Posterior vena cava (tissue), 2 donors: Measurements from ENCODE around the gene MORF4L1. TPM values are rescaled to one million over a fixed set of nuclear protein-coding genes. Genes with fewer than 3 reads are reported as not detected.
"Not testable (repeated sequence)": the region's sequence is repeated elsewhere in the genome, so short reads cannot be mapped to it uniquely, and the experiment has no call there.

Source experiments
- DNase-seq: peaks from one replicate; pipeline ENCODE4 v3.0.0-alpha.2; 2020; ENCODE audit warnings: low spot score
- intact Hi-C, 2 donors: fragments of 100-400 bp; cut with DNase I; formaldehyde crosslinking; loops; one replicate each; pipeline versions ENCODE4 v1.14.1 to v1.14.2; 2022 to 2023
- total RNA-seq, 2 donors: library from RNA; stranded (reverse); fragmentation: NEBNext Ultra II Directional; extraction: Animal tissue kit (Norgen Biotek cat#: 25700); gene quantifications; one replicate each; pipeline ENCODE4 v1.2.1, GENCODE V29; 2021
- donor health status: DM: yes; HTN: yes; CAD: no.
- donor health status: DM: yes; HTN: yes; CAD: no.

MORF4L1 gene
- total RNA-seq, 2 donors from 2014 or later = 311 to 339 TPM

DNA sequence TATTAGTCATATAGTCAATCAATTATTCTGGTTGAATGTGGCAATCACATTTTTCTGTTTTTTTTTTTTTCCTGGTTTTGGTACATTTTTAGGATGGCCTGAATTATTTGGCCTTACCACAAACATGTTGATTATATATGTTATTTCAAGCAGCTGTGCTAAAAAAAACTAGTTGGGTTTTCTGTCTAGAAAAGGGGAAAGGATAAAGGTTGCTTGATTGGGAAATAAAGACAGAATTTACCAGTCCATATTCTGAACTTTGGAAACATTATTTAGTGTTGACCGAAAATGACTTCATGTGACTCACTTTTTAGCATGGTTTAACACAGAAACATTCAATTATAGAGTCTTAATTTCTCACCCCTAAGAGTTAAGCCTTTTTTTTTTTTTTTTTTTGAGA, 8.1 kb downstream of the MORF4L1 start:
- intact Hi-C loops = no loop called here
- no peak for DNase-seq

DNA sequence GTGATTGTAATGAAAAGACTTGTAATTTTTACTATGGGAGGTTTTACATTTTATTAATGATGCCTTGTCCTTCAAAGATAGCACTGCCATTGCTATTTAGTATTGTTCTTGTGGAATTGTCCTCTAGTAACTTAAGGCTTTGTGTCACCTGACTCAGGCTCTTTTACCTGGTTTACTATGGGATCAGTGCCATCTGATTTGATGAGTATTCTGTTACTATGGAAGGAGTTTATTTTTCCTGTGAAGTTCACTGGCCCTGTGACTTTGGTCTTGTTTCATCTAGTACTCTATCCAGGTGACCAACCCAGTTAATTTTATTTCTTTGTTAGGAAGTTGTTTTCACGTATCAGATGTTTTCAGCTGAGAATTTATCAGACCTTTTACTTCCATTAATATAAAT, 9.0 kb downstream of the MORF4L1 start:
- intact Hi-C loops = no loop called here
- DNase-seq = no peak

DNA sequence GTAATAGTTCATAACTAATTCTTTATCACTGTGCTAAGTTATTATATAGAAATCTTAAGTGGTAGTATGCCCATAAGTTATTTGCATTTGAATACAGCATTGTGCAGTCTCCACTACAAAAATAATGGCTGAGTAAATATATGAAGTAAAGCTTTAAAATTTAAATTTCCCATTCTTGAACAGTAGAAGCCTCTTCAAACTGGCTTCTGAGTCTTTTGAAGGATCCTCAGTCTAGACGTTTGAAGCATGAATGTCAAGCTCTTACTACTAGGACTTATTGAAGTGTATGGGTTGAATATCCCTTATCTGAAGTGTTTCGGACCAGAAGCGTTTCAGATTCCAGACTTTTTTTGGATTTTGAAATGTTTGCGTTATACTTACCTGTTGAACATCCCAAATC, 16.3 kb downstream of the MORF4L1 start:
- intact Hi-C loops = no loop called here
- no peak for DNase-seq

DNA sequence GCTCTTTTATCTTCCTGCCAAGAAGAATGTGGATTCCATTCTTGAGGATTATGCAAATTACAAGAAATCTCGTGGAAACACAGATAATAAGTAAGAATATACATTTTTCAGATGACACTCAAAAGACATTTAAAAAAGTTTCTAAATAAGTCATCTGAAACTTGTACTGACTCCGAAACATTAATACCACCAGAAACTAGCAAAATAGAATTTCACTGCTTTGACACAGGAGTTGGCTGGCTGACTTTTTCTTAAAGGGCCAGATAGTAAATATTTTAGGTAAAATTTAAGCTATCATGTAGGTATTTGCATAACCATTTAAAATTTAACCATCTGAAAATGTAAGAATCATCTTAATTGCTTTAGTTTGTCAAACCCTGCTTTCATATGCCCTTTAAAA, 20.8 kb downstream of the MORF4L1 start:
- intact Hi-C loops = no loop called here
- no peak for DNase-seq

DNA sequence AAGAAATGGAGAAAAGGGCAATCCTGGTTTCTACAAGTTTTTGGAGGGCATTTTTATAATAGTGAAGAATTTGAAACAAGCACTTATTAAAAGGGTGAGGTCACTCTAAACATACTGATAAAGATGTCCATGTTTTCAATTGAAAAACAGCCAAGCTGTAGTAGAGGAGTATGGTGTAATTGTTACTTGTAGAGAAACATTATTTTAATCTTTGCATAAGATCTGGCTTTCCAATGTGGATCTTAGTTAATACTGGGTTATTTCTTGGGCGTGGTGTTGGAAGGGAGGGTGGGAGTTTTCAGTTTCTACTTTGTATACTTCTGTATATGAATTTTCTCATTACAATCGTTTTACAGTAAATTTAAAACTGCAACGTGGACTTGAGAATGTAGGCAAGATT, 22.8 kb downstream of the MORF4L1 start:
- intact Hi-C loops = loop anchor here in 1 of 2 donors (5.0 kb wide), 1 partner anchor 802 kb away; no protein-coding TSS in a partner anchor
- no peak for DNase-seq

DNA sequence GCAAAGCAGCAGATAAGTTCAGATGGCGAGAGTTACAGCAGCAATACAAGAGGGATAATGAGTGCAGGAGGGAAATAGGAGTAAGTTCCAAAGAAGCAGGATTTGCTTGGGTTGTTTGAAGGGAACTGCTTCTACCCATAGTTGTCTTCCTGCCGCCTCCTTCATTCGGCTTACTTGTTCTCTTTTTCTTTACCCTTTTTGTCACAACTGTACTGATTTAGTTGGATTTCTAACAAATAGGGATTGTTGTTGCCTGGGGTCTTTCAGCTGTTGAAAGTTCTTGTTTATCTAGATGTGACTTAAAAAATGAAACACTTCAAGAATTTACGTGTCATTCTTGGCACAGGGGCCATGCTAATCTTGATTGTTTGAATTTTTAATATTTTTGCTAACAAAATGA, 25.9 kb downstream of the MORF4L1 start:
- intact Hi-C loops = loop anchor here in 1 of 2 donors (5.0 kb wide), 1 partner anchor 799 kb away; no protein-coding TSS in a partner anchor
- DNase-seq = no peak

DNA sequence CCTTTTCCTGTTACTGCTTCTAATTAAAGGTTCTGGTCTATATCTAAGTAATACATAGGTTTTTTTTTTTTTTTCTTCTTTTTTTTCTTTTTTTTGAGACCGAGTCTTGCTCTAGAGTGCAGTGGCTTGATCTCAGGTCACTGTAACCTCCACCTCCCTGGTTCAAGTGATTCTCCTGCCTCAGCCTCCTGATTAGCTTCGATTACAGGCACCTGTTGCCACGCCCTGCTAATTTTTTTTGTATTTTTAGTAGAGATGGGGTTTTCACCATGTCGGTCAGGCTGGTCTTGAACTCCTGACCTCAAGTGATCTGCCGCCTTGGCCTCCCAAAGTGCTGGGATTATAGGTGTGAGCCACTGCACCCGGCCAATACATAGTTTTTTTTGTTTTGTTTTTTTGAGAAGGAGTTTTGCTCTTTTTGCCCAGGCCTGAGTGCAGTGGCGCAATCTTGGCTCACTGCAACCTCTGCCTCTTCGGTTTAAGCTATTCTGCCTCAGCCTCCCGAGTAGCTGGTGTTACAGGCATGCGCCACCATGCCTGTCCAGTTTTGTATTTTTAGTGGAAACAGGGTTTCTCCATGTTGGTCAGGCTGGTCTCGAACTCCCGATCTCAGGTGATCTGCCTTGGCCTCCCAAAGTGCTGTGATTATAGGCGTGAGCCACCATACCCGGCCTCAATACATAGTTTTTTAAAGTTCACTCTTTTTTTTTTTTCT, 28.3 kb downstream of the MORF4L1 start:
- DNase-seq, intact Hi-C loops: not testable (repeated sequence)

DNA sequence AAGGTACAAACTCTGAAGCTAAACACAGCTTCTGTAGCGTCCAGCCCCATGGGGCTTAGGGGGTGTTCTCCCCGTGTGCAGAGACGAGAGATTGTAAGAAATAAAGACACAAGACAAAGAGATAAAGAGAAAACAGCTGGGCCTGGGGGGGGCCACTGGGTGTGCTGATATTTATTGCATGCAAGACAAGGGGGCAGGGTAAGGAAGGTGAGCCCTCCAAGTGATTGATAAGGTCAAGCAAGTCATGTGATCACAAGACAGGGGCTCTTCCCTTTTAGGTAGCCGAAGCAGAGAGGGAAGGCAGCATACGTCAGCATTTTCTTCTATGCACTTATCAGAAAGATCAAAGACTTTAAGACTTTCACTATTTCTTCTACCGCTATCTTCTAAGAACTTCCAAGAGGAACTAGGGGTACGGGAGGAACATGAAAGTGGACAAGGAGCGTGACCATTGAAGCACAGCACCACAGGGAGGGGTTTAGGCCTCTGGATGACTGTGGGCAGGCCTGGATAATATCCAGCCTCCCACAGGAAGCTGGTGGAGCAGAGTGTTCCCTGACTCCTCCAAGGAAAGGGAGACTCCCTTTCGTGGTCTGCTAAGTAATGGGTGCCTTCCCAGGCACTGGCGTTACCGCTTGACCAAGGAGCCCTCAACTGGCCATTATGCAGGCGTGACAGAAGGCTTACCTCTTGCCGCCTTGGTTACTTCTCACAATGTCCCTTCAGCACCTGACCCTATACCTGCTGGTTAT, 29.8 kb downstream of the MORF4L1 start:
- DNase-seq, intact Hi-C loops: not testable (repeated sequence)

DNA sequence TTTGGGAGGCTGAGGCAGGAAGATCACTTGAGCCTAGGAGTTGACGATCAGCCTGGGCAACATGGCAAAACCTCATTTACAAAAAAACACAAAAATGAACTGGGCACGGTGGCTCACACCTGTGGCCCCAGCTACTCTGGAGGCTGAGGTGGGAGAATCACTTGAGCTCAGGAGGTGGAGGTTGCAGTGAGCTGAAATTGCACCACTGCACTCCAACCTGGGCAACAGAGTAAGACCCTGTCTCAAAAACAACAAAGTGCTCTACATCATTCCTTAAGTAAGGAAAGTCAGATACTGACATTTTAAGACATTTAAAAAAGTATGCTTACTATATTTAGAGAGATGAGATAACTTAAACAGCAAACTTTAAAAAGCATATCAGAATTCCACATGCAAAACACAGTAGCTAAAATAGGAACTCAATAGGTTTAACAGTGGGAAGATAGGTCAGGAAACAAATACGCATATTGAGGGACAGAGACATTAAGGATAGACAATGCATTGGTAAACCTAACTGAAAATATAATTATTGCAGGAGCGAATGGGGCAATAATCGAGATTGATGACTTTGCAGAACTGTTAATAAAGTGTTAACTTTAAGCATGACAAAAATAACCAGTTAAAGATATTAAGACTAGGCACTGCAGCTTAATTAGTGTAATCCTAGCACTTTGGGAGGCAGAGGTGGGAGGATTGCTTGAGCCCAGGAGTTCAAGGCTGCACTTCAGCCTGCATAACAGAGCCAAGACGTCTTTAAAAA, 32.1 kb downstream of the MORF4L1 start:
- intact Hi-C loops = no loop called here
- DNase-seq = no peak

DNA sequence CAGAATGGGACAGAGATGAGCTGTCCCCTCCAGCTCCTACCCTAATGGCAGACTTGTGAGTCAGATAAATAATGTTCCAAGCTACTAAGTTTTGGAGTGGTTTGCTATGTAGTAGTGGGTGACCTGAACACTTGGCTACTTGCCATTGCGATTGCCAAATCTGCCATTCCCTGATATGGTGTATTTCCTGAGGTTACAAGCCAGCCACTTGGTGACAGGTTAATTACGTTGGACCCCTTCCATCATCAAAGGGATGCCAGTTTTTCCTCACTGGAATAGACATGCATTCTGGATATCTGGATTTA, 33.6 kb downstream of the MORF4L1 start:
- intact Hi-C loops = no loop called here
- DNase-seq = no peak

DNA sequence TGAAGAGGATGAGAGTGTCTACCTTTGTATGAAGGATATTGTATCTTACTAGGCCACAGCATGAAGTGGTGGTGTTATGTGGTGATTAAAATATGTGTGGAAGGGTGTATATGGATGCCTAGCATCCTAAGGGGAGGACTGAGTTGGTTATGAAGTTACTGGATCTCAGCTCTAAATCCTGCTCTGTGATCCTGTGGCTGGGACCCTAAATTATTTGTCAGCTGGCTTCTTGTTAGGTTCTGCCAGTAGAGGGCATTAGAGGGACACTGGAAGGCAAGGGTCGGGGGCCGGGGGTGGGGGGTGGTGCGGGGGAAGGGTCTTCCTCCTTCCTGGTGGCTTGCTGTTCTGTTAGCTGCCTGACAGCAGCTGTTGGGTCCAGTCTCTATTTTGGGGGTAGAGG, 34.9 kb downstream of the MORF4L1 start:
- intact Hi-C loops = no loop called here
- no peak for DNase-seq

DNA sequence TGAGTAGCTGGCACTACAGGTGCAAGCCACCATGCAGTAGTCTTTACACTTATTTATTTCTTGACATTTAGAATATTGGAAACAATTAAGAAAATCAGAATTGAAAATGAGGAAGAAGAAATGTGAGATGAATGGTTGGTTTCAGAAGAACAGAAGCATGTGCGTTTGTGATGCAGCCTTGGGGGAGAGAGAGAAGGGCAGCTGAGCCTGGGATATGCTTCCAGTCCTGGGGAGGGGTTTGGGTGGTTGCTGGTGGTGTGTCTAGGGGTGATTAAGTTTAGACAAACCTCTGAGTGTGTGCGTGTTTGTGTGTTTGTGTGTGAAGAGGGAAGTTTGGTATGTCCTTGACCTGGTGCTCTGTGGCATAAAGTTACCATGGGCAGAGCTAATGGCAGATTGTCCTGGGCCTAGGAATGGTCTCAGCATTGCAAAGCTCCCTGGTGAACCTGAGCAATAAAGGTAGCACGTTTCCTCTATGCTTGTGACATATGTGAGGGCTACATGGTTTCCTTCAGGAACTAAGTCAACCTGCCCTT, 36.5 kb downstream of the MORF4L1 start:
- DNase-seq = no peak
- intact Hi-C loops = loop anchor here in 1 of 2 donors (2.0 kb wide), 1 partner anchor 70 kb away; no protein-coding TSS in a partner anchor

DNA sequence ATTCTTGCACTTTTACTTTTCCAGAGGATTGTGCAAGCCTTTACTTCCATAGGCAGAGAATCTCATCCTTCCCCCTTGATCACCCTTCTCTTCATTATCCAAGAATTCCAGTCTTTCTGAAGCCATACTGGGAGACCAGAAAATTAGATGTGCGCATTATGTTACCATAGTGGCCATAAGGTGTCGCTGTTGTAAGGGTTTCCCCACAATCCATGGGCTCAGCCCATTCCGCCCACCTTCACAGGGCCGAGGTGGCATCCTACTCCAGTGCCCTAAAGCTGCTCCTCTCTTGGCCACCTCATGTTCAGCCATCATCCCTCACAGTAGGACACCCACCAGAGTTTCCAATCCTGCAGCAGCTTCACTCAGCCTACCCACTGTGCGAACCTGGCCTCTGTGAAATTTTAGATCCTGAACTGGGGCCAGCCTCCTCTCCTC, 37.1 kb downstream of the MORF4L1 start:
- no peak for DNase-seq
- intact Hi-C loops = loop anchor here (2.0 to 10.0 kb wide), 3 partner anchors 69 to 275 kb away; no protein-coding TSS in a partner anchor

DNA sequence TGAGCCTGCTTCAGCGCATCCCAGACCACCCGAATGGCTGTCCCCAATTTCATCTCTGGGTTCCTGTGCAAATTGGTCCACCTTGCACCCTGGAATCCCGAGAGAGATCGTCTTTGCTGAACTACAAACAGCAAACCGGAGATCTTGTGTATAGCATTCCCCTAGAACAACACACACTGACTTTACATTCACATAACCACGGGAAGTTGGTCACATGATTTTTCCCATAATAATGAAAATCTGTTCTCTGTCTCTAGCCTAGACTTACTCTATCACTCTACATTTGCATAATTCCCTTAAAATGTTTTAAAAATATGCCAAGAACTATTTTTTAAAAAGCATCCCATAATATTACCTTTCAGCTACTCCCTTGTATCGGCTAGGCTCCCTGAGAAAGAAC, 37.6 kb downstream of the MORF4L1 start:
- no peak for DNase-seq
- intact Hi-C loops = loop anchor here (5.0 to 10.0 kb wide), 2 partner anchors 112 to 275 kb away; no protein-coding TSS in a partner anchor

DNA sequence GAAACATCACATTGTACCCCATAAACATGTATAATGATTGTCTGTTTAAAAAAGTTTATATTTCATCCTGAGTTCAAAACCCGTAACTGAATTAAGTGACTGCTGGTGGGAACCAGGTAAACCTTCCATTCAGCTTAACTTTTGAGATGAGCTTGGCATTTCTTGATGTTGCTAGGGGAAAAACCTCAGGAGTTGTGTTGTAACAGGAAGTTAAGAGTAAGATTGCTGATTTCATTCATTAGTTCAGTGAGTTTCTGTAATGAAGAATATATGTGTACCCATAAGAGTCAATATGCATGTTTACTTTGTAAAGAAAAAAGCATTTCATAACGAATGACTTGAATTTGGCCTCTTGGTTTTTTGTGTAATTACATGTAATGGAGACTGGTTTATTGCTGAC, 39.6 kb downstream of the MORF4L1 start:
- DNase-seq = no peak
- intact Hi-C loops = loop anchor here (5.0 to 10.0 kb wide), 2 partner anchors 110 to 272 kb away; no protein-coding TSS in a partner anchor

DNA sequence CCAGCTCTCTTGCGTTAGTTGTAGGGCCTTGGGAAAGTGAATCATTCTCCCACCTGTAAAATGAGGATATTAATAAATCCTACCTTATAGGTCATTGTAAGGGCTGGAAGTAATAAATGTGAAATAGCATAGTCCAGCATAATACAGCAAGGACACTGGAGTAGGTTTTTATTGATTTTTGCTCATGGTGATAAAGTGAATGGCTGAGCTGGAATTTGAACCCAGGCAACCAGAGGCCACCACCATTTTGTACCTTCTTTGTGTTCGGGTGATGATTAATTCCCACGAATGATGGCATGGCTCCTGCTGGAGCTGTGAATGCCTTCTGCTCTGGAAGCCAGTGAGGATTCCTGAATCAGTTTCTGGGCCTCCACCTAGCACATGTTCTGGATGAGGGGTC, 40.3 kb downstream of the MORF4L1 start:
- intact Hi-C loops = loop anchor here (5.0 to 10.0 kb wide), 2 partner anchors 109 to 272 kb away; no protein-coding TSS in a partner anchor
- DNase-seq = no peak

DNA sequence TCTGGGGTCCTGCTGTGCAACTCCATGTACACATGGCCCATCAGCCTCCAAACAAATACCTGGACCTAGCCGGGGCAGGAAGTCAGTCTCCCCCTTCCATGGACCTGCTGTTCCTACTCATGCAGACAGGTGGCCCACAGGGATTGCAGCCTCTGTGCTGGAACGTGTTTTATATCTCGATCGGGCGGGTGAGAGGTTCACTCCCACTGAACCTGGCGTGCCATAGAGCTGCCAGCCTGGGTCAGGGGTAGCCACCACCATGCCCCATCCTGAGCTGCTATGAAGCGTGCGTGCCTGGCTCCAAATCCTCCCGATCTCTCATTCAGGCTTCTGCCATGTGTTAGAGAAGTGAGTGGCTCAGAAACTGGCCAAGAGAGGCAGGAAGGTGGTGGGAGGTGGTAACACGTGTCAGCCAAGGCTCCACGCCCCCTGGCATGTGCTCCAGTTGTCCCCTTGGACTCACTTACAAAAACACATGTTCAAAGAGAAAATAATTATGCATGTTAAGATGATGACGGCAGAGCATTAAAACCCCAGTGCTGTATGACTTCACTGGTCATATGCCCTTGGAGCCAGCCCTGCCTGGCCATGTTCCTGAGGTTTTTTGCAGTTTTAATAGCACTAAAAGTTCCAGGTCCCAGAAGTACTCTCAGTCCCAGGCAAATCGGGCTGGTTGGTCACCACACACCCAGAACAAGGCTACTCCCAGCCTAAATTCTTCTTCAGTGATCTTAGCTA, 41.5 kb downstream of the MORF4L1 start:
- intact Hi-C loops = loop anchor here (5.0 to 10.0 kb wide), 2 partner anchors 108 to 271 kb away; no protein-coding TSS in a partner anchor
- DNase-seq = no peak

DNA sequence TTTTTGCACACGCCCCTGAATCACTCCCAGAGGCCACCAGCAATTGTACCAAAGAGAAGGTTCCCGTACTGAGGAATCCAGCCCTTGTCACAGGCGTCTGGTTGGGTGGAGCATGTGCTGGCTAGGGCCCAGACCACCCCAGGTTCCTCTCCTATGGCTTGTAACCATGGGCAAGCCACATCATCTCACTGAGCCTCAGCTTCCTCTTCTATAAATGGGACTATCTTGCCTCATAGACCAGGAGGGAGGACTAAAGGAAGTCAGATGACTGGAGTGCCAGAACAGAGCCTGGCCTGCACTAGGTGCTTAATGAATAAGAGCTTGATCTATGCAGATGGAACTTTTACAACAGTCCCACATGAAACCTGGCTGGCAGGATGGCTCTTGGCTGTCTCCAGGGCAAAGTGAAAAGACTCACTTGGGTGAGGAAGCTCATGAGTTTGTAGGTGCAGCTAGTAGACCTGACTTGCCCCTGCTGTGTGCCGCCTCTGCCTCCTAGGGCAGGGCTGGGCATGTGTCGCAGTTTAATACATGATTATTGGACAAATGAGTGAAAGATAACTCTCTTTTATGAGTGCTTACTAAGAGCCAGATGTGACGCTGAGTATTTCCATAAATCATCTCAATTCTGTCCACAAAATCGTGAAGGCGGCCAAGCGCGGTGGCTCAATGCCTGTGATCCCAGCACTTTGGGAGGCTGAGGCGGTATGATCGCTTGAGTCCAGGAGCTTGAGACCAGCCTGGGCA, 42.8 kb downstream of the MORF4L1 start:
- DNase-seq = peak; percentile 91
- intact Hi-C loops = loop anchor here in 1 of 2 donors (10.0 kb wide), 1 partner anchor 269 kb away; no protein-coding TSS in a partner anchor
